ENCODE measurements around the gene CYP2R1. TPM values are rescaled to one million over a fixed set of nuclear protein-coding genes. Genes with fewer than 3 reads are reported as not detected.
A peak's percentile ranks its signal among the peaks of the same experiment; 100 is the strongest.

CYP2R1 gene
- total and polyA plus RNA-seq, 5 donors from 2014 or later = 12.9 to 20.0 (median 15.5) TPM

DNA sequence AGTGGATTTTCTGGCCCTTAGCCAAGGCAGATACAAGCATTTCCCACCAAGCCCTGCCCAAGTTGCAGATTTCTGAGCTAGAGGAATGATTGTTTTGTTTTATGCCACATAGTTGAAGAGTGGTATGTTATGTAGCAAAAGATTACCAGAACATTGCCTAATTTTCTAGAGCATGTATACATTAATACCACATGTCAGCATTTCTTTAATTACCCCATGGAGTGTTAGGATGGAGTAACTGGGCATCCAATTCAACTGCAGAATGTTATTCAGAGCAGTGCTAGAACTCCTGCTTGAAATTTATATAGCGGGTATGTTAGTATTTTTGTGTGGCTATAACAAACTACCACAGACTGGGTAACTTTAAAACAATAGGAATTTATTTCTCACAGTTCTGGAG, 24.4 kb upstream of the CYP2R1 start:
- Histone ChIP-seq H3K4me1 (ENCODE audit: control insufficient read depth, insufficient read depth, low read length, poor library complexity, severe bottlenecking) (no peaks in the 10 kb centered on the region), H3K27me3 (ENCODE audit: control insufficient read depth, insufficient read depth, low read length) (no peaks in the 10 kb centered on the region), H3K9me3 (ENCODE audit: control insufficient read depth in 2 of 2, low read length in 2 of 2) (no peaks in the 10 kb centered on the region), H3K4me3 (ENCODE audit: low read depth, low read length) (no peak overlapping the region), H3K27ac (ENCODE audit: insufficient read depth, low read length, poor library complexity, severe bottlenecking) (no peak overlapping the region), H3K36me3 (ENCODE audit: control insufficient read depth, insufficient read depth, low read length) (no peaks in the 10 kb centered on the region)
- Mint-ChIP-seq H3K4me1 (no peaks in the 10 kb centered on the region), H3K27ac (no peak overlapping the region), H3K4me3 (no peak overlapping the region), H3K27me3 (no peaks in the 10 kb centered on the region), H3K36me3 (peaks cover 8% of the 10 kb centered on the region), H3K9me3 (peaks cover 0 to 6% (median 3%) of the 10 kb centered on the region in 7 donors)
- no peak for ATAC-seq (ENCODE audit: low read depth in 2 of 2)
- no peak for DNase-seq

DNA sequence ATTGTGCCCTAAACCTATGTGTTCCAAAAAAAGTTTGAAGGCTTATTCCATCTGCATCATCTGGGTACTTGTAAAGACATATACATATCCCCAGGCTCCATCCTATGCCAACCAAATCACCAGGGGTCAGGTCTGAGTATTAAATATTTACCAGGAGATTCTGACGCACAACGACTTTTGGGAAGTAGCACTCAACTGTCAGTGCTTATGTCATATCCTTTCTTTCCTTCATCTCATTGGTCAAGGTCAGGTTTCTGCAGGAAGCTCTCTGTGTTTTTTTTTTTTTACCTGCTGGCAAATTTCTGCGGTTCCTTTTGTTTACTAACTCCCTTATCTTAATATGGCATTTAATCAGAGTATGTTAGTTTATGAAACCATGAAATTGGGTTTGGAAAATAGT, 22.5 kb upstream of the CYP2R1 start:
- Histone ChIP-seq H3K4me3 (ENCODE audit: low read depth, low read length) (no peak overlapping the region), H3K27me3 (ENCODE audit: control insufficient read depth, insufficient read depth, low read length) (no peaks in the 10 kb centered on the region), H3K27ac (ENCODE audit: insufficient read depth, low read length, poor library complexity, severe bottlenecking) (no peak overlapping the region), H3K9me3 (ENCODE audit: control insufficient read depth in 2 of 2, low read length in 2 of 2) (no peaks in the 10 kb centered on the region), H3K4me1 (ENCODE audit: control insufficient read depth, insufficient read depth, low read length, poor library complexity, severe bottlenecking) (no peaks in the 10 kb centered on the region), H3K36me3 (ENCODE audit: control insufficient read depth, insufficient read depth, low read length) (no peaks in the 10 kb centered on the region)
- DNase-seq (no peak), ATAC-seq (ENCODE audit: low read depth in 2 of 2) (no peak)
- Mint-ChIP-seq H3K4me3 (no peak overlapping the region), H3K36me3 (peaks cover 8% of the 10 kb centered on the region), H3K27ac (no peak overlapping the region), H3K4me1 (no peaks in the 10 kb centered on the region), H3K9me3 (peaks cover 0 to 6% (median 3%) of the 10 kb centered on the region in 7 donors), H3K27me3 (peaks cover 5% of the 10 kb centered on the region)

DNA sequence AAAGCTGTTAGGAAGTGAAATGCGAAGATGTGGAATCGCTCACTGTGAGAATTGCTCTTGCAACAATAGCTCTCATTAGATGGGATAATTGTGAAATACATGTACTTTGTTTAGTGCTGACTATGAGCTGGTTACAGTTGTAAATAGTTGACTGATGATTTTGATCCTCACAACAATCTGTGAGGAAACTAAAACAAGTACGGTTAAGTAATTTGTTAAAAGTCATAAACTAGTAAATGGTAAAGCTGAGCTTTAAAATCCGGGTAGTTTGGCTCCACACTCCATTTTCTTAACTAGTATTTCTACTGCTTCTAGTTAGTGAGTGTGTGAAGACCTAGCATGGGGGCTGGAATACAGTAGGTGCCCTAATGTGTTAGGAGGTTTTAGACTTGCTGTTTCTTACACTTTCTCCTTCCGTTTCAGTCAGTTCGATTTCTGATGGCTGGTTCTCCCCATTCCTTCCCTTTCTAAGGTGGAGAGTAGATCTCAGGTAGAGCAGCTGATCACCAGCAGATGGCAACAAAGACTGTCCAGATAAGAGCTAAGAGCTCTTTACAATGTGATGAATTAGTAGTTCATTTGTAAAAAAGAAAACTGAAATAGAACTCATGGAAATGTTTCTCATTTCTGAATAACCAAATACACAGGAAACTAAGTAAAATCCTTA, 16.3 kb upstream of the CYP2R1 start:
- Histone ChIP-seq H3K36me3 (ENCODE audit: control insufficient read depth, insufficient read depth, low read length) (no peaks in the 10 kb centered on the region), H3K4me3 (ENCODE audit: low read depth, low read length) (no peak overlapping the region), H3K4me1 (ENCODE audit: control insufficient read depth, insufficient read depth, low read length, poor library complexity, severe bottlenecking) (peaks cover 27% of the 10 kb centered on the region), H3K9me3 (ENCODE audit: control insufficient read depth in 2 of 2, low read length in 2 of 2) (no peaks in the 10 kb centered on the region), H3K27ac (ENCODE audit: insufficient read depth, low read length, poor library complexity, severe bottlenecking) (peak overlapping the region; percentile 20), H3K27me3 (ENCODE audit: control insufficient read depth, insufficient read depth, low read length) (no peaks in the 10 kb centered on the region)
- Mint-ChIP-seq H3K9me3 (no peaks in the 10 kb centered on the region), H3K27me3 (peaks cover 11% of the 10 kb centered on the region), H3K27ac (no peak overlapping the region), H3K4me3 (peak overlapping the region in 1 of 4 donors; percentile 29), H3K36me3 (no peaks in the 10 kb centered on the region), H3K4me1 (peaks cover 16 to 44% (median 25%) of the 10 kb centered on the region in 4 donors)
- DNase-seq (peak in 2 of 3 donors; percentile 48 to 74), ATAC-seq (ENCODE audit: low read depth in 2 of 2) (peak; percentile 32)

DNA sequence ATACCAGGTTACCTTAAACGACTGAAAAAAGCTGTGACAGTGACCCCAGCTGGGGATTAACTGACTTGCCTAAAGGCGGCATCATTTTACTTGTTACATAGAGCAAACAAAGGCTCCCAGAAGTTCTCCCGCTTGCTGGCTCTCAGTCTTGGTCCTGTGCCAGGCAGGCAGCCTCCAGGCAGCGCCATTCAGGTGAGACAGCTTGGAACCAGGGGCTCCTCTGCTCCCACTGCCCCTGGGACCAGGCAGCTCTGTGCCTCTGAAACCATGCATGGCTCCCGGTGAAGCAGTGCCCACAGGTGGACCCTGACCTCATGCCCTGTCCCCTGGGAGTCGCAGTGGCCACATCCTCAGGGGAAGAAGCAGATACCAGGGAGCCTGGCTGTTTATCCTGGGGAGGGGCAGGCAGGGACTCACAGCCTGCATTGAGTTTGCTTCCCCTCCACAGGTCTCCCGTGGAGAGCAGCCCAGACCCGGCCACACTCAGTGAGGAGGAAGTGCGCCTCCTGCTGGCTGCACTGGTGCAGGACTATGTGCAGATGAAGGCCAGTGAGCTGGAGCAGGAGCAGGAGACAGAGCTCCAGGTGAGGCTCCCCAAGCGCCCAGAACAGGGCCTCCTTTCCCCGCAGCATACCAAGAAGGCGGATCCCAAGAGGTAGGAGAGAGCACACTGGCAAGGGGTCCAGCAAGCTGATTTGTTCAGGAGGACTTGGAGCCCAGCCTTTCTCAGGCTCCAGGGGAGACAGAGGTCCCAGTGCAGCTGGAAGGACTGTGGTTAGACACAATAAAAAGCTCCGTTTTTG, 15.6 kb upstream of the CYP2R1 start:
- no peaks in the 10 kb centered on the region for H3K9me3 Mint-ChIP-seq
- Histone ChIP-seq H3K27me3 (ENCODE audit: control insufficient read depth, insufficient read depth, low read length) (no peaks in the 10 kb centered on the region), H3K4me1 (ENCODE audit: control insufficient read depth, insufficient read depth, low read length, poor library complexity, severe bottlenecking) (peaks cover 27% of the 10 kb centered on the region), H3K36me3 (ENCODE audit: control insufficient read depth, insufficient read depth, low read length) (no peaks in the 10 kb centered on the region), H3K4me3 (ENCODE audit: low read depth, low read length) (no peak overlapping the region), H3K9me3 (ENCODE audit: control insufficient read depth in 2 of 2, low read length in 2 of 2) (no peaks in the 10 kb centered on the region), H3K27ac (ENCODE audit: insufficient read depth, low read length, poor library complexity, severe bottlenecking) (peak overlapping the region; percentile 20)
- peaks cover 16 to 44% (median 25%) of the 10 kb centered on the region in 4 donors for H3K4me1 Mint-ChIP-seq
- DNase-seq (peak; percentile 70 to 82 (median 78)), ATAC-seq (ENCODE audit: low read depth in 2 of 2) (peak; percentile 57 to 68)
- peaks cover 11% of the 10 kb centered on the region for H3K27me3 Mint-ChIP-seq
- peak overlapping the region in 2 of 3 donors; percentile 20 to 52 for H3K27ac Mint-ChIP-seq
- no peaks in the 10 kb centered on the region for H3K36me3 Mint-ChIP-seq
- peak overlapping the region in 2 of 4 donors; percentile 38 to 39 for H3K4me3 Mint-ChIP-seq

DNA sequence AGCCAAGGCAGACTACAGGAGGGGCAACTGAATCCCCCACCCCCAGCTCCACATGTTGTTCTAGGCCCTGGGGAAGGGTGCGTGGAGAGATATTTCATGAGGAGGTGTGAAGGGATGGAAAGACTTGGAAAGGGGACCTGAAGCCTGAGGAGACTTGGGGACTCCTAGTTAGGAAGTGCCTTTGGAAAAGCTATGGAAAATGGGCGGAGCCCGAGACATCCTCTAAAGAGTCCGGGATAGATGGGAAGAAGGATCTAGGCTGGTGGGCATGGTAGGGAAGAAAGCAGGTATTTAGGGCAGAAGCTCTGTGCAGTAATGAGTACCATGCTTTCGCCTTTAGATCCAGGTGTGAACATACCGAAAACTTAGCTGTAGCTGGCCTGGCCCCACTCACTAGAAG, 15.0 kb upstream of the CYP2R1 start:
- H3K27ac Mint-ChIP-seq = peak overlapping the region in 2 of 3 donors; percentile 51 to 96
- no peaks in the 10 kb centered on the region for H3K36me3 Mint-ChIP-seq
- Histone ChIP-seq H3K36me3 (ENCODE audit: control insufficient read depth, insufficient read depth, low read length) (no peaks in the 10 kb centered on the region), H3K9me3 (ENCODE audit: control insufficient read depth in 2 of 2, low read length in 2 of 2) (no peaks in the 10 kb centered on the region), H3K4me3 (ENCODE audit: low read depth, low read length) (no peak overlapping the region), H3K27me3 (ENCODE audit: control insufficient read depth, insufficient read depth, low read length) (no peaks in the 10 kb centered on the region), H3K27ac (ENCODE audit: insufficient read depth, low read length, poor library complexity, severe bottlenecking) (no peak overlapping the region), H3K4me1 (ENCODE audit: control insufficient read depth, insufficient read depth, low read length, poor library complexity, severe bottlenecking) (peaks cover 27% of the 10 kb centered on the region)
- H3K4me3 Mint-ChIP-seq = peak overlapping the region in 2 of 4 donors; percentile 89 to 97
- H3K9me3 Mint-ChIP-seq = no peaks in the 10 kb centered on the region
- peaks cover 16 to 44% (median 25%) of the 10 kb centered on the region in 4 donors for H3K4me1 Mint-ChIP-seq
- no peak for DNase-seq
- ATAC-seq (ENCODE audit: low read depth in 2 of 2) = no peak
- peaks cover 11% of the 10 kb centered on the region for H3K27me3 Mint-ChIP-seq

DNA sequence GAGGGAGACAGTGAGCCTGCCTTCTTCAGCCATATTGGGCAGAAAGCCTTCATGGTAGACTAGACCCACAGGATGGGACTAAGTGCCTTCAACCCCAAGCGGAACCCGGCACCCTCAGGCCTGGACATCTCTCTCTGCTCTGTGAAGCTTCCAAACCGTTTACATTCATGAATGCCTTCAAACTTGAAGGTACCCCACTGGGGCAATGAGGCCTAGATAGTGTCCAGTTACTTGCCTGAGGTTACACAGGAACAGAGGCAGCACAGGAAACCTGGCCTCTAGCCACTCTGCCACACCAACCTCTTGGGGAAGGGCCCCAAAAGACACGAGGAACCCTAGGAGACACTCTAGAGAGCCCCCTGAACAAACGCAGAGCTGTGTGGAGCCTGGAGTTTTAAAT, 14.5 kb upstream of the CYP2R1 start:
- H3K4me3 ChIP-seq (ENCODE audit: low read depth, low read length) = no peak overlapping the region
- H3K4me3 Mint-ChIP-seq = peak overlapping the region; percentile 58 to 97 (median 79)
- no peaks in the 10 kb centered on the region for H3K9me3 Mint-ChIP-seq
- H3K36me3 ChIP-seq (ENCODE audit: control insufficient read depth, insufficient read depth, low read length) = no peaks in the 10 kb centered on the region
- H3K9me3 ChIP-seq (ENCODE audit: control insufficient read depth in 2 of 2, low read length in 2 of 2) = no peaks in the 10 kb centered on the region
- peak overlapping the region in 2 of 3 donors; percentile 51 to 96 for H3K27ac Mint-ChIP-seq
- no peaks in the 10 kb centered on the region for H3K27me3 ChIP-seq (ENCODE audit: control insufficient read depth, insufficient read depth, low read length)
- H3K4me1 Mint-ChIP-seq = peaks cover 16 to 44% (median 25%) of the 10 kb centered on the region in 4 donors
- H3K27ac ChIP-seq (ENCODE audit: insufficient read depth, low read length, poor library complexity, severe bottlenecking) = no peak overlapping the region
- no peak for ATAC-seq (ENCODE audit: low read depth in 2 of 2)
- peaks cover 27% of the 10 kb centered on the region for H3K4me1 ChIP-seq (ENCODE audit: control insufficient read depth, insufficient read depth, low read length, poor library complexity, severe bottlenecking)
- H3K27me3 Mint-ChIP-seq = peaks cover 11% of the 10 kb centered on the region
- DNase-seq = no peak
- H3K36me3 Mint-ChIP-seq = no peaks in the 10 kb centered on the region

DNA sequence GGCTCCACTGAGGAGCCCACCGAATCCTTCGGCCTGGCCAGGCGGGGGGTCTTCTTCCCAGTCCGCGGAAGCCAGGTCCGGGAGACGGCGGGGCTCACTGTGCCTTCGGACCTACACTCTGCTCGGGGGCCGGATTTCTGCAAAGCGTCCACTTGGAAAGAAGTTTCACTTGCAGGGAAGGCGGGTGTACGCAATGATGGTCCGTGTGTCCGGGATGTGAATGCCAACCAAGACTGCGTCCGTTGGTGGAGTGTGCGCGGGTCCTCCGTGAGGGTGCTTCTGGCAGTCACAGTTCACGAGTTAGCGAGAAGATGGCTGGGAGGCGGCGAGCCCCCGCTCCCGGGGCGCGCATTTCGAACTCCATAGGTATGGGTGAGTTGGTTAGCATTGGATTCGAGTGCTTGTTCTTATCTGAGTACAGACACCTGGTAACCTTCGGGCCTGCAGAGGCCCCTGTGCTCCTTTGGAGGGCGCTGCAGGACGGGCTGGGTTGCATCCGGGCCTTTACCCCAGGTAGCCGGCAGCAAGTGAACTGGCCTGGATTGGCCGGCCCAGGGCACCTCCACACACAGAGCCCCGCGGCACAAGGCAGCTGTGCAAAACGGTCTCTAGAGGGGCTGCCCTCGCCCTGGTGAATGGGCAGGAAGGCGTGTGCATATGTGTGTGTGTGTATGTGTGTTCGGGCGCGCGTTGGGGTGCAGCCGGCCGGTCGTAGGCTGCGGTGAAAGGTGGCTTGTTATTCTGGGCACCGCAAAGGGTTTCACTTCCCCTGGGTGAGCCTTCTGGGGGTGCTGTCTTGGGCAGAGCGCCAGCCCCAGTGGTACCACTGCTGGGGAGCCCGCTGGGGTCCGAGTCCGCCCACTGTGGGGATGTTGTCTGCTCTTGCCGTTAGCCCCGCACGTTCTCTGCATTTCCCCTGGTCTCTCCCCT, 13.3 kb upstream of the CYP2R1 start:
- no peaks in the 10 kb centered on the region for H3K36me3 ChIP-seq (ENCODE audit: control insufficient read depth, insufficient read depth, low read length)
- peaks cover 6% of the 10 kb centered on the region for H3K27me3 Mint-ChIP-seq
- H3K27me3 ChIP-seq (ENCODE audit: control insufficient read depth, insufficient read depth, low read length) = no peaks in the 10 kb centered on the region
- no peaks in the 10 kb centered on the region for H3K9me3 Mint-ChIP-seq
- no peaks in the 10 kb centered on the region for H3K9me3 ChIP-seq (ENCODE audit: control insufficient read depth in 2 of 2, low read length in 2 of 2)
- H3K4me3 ChIP-seq (ENCODE audit: low read depth, low read length) = peak overlapping the region; percentile 86
- no peaks in the 10 kb centered on the region for H3K36me3 Mint-ChIP-seq
- peak overlapping the region; percentile 89 to 97 (median 97) for H3K4me3 Mint-ChIP-seq
- peak; percentile 57 to 85 (median 83) for DNase-seq
- H3K4me1 Mint-ChIP-seq = peaks cover 16 to 44% (median 25%) of the 10 kb centered on the region in 4 donors
- ATAC-seq (ENCODE audit: low read depth in 2 of 2) = peak; percentile 73 to 76
- H3K27ac ChIP-seq (ENCODE audit: insufficient read depth, low read length, poor library complexity, severe bottlenecking) = peak overlapping the region; percentile 60
- peaks cover 27% of the 10 kb centered on the region for H3K4me1 ChIP-seq (ENCODE audit: control insufficient read depth, insufficient read depth, low read length, poor library complexity, severe bottlenecking)
- peak overlapping the region; percentile 94 to 99 (median 96) for H3K27ac Mint-ChIP-seq

All from CD4-positive, CD25-positive, alpha-beta regulatory T cell (primary cell).